Right cardiac atrium (tissue), 5 donors: ENCODE measurements around the gene FAR2. TPM values are rescaled to one million over a fixed set of nuclear protein-coding genes. Genes with fewer than 3 reads are reported as not detected.

Experiments used
- ATAC-seq, 2 donors: fragments of 200-7000 bp; cut with Tn5 transposase; one replicate each; pipeline versions ENCODE4 v1.8.0 to v1.9.1; 2020; ENCODE audit warnings: moderate library complexity in 2 of 2, mild to moderate bottlenecking in 1 of 2
- DNase-seq, 3 donors: peaks; one replicate each; pipeline ENCODE4 v3.0.0-alpha.2; 2020
- H3K27ac ChIP-seq: one replicate; pipeline ENCODE4 v1.5.1; 2013; ENCODE audit warnings: mild to moderate bottlenecking, low read length, control low read depth, moderate library complexity
- H3K27me3 ChIP-seq: one replicate; pipeline ENCODE4 v1.6.1; 2013; ENCODE audit not compliant: control insufficient read depth, insufficient read depth
- H3K4me1 ChIP-seq: one replicate; pipeline ENCODE4 v1.6.1; 2013; ENCODE audit warnings: low read length; ENCODE audit not compliant: control insufficient read depth, insufficient read depth
- H3K4me3 ChIP-seq: one replicate; pipeline ENCODE4 v1.5.1; 2013; ENCODE audit warnings: low read length, control low read depth
- H3K9me3 ChIP-seq: one replicate; pipeline ENCODE4 v1.6.1; 2013; ENCODE audit warnings: low read length; ENCODE audit not compliant: control insufficient read depth
- WGBS: extraction: QIAGEN DNeasy Blood & Tissue Kit; methylation state at CpG from one replicate; pipeline ENCODE4 v1.1.7; 2013; 5-methylcytosine and 5-hydroxymethylcytosine counted together
- intact Hi-C, 4 donors: fragments of 100-400 bp; cut with DNase I; formaldehyde crosslinking; loops; one replicate each; pipeline versions ENCODE4 v1.11.0 to v1.14.0; 2022 to 2023
- polyA plus RNA-seq: library from polyadenylated mRNA; stranded (reverse); fragments of 200-250 nt; gene quantifications from one replicate; pipeline ENCODE4 v1.2.3, GENCODE V29; 2013
- total RNA-seq, 4 donors: library from RNA; stranded (reverse); fragmentation: NEBNext Ultra II Directional; extraction: Animal tissue kit (Norgen Biotek cat#: 25700); gene quantifications; one replicate each; pipeline ENCODE4 v1.2.1, GENCODE V29; 2021
- donor health status: healthy with polysubstance abuse.
- donor health status: DM: no; HTN: yes; CAD: no.
- donor health status: DM: no; HTN: no; CAD: no.
- donor health status: DM: no; HTN: yes; CAD: no; lungs with severe emphysema.
- donor health status: DM: yes; HTN: yes; CAD: no.

Gene FAR2
- total and polyA plus RNA-seq, 5 donors: 2.5 to 9.7 (median 4.1) TPM

- DNase-seq (no peak), ATAC-seq (no peak)
- H3K9me3 ChIP-seq: no peaks in the 10 kb centered on the region
- 61% methylated on average over 4 of the region's 4 CpGs for WGBS
- no peaks in the 10 kb centered on the region for H3K4me1 ChIP-seq
- intact Hi-C loops: no loop called here
- no peaks in the 10 kb centered on the region for H3K27me3 ChIP-seq
- H3K4me3 ChIP-seq: no peak overlapping the region
- H3K27ac ChIP-seq: no peak overlapping the region
Observed at GRCh38 chr12:29309320-29309902, 160.3 kb downstream of the FAR2 start.

DNA sequence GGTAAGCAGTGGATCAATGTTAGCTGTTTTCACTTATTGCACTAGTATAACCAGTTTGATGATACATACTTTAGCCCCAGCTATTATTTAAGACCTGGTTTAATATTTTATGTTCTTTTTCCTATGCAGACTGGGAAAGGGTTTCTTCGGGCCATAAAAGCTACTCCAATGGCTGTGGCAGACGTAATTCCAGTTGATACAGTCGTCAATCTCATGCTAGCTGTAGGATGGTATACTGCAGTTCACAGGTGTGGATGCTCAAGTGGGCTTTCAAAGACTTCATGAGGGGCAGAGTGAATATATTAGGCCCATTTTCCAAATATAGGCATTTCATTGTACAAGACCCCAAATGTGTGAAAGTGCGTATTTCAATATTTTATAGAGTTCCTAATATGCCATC, 161.8 kb downstream of the FAR2 start:
- H3K27me3 ChIP-seq: no peaks in the 10 kb centered on the region
- intact Hi-C loops: loop anchor here in 1 of 4 donors (10.0 kb wide), 1 partner anchor 226 kb away; no protein-coding TSS in a partner anchor
- no peak for DNase-seq
- ATAC-seq: no peak
- H3K27ac ChIP-seq: no peak overlapping the region
- no peak overlapping the region for H3K4me3 ChIP-seq
- H3K9me3 ChIP-seq: no peaks in the 10 kb centered on the region
- H3K4me1 ChIP-seq: no peaks in the 10 kb centered on the region
- 95% methylated on average over 4 of the region's 4 CpGs for WGBS

- no peaks in the 10 kb centered on the region for H3K27me3 ChIP-seq
- H3K27ac ChIP-seq: no peak overlapping the region
- no peaks in the 10 kb centered on the region for H3K4me1 ChIP-seq
- no peak overlapping the region for H3K4me3 ChIP-seq
- WGBS: 14% methylated on average over 2 of the region's 2 CpGs
- intact Hi-C loops: loop anchor here in 1 of 4 donors (10.0 kb wide), 1 partner anchor 230 kb away; no protein-coding TSS in a partner anchor
- no peaks in the 10 kb centered on the region for H3K9me3 ChIP-seq
- no peak for ATAC-seq
- DNase-seq: peak in 2 of 3 donors; percentile 24 to 62
Observed at GRCh38 chr12:29314416-29314815, 165.3 kb downstream of the FAR2 start.

- intact Hi-C loops: loop anchor here in 1 of 4 donors (10.0 kb wide), 1 partner anchor 232 kb away; no protein-coding TSS in a partner anchor
- H3K27me3 ChIP-seq: no peaks in the 10 kb centered on the region
- peaks cover 1% of the 10 kb centered on the region for H3K4me1 ChIP-seq
- H3K9me3 ChIP-seq: no peaks in the 10 kb centered on the region
- ATAC-seq: peak; percentile 58 to 67
- peak overlapping the region; percentile 39 for H3K4me3 ChIP-seq
- peak; percentile 34 to 72 (median 64) for DNase-seq
- H3K27ac ChIP-seq: peak overlapping the region; percentile 25
- WGBS: 26% methylated on average over 4 of the region's 4 CpGs
Observed at GRCh38 chr12:29316752-29317151, 167.7 kb downstream of the FAR2 start.

GRCh38 chr12:29317556-29318363, 168.7 kb downstream of the FAR2 start:
- Histone ChIP-seq H3K27ac (peak overlapping the region; percentile 48), H3K4me1 (peaks cover 1% of the 10 kb centered on the region), H3K4me3 (peak overlapping the region; percentile 39), H3K9me3 (no peaks in the 10 kb centered on the region), H3K27me3 (no peaks in the 10 kb centered on the region)
- intact Hi-C loops: loop anchor here in 1 of 4 donors (10.0 kb wide), 1 partner anchor 233 kb away; no protein-coding TSS in a partner anchor
- DNase-seq (peak in 2 of 3 donors; percentile 49 to 77), ATAC-seq (peak; percentile 97)
- 18% methylated on average over 8 of the region's 8 CpGs for WGBS

GRCh38 chr12:29320295-29321085, 171.4 kb downstream of the FAR2 start:
- no peak overlapping the region for H3K4me3 ChIP-seq
- 83% methylated on average over 2 of the region's 2 CpGs for WGBS

DNA sequence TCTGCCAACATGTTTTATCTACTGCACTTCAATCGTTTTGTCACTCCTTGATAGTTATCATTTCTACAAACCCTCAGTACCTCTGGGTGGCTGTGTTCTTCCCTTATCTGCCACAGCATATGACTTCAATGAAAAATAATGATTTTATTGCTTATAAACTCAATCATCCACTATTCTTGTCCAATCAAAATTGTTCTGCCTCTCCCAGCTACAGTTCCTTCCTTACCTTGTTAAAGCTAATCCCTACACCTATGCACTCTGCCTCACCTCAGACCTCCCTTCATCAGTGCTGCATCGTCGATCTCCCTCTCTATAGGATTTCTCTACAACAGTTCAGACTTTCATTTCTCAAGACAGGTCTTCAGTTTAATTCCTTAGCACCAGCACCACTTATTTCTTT, 173.1 kb downstream of the FAR2 start:
- H3K27ac ChIP-seq: no peak overlapping the region
- H3K4me1 ChIP-seq: peaks cover 1% of the 10 kb centered on the region
- no peak for DNase-seq
- intact Hi-C loops: no loop called here
- whole genome bisulfite sequencing: 89% methylated on average over 3 of the region's 3 CpGs
- ATAC-seq: no peak
- no peak overlapping the region for H3K4me3 ChIP-seq
- no peaks in the 10 kb centered on the region for H3K9me3 ChIP-seq
- no peaks in the 10 kb centered on the region for H3K27me3 ChIP-seq

More at GRCh38 chr12:29320295-29321085, 171.4 kb downstream of the FAR2 start:
- Histone ChIP-seq H3K27me3 (no peaks in the 10 kb centered on the region), H3K27ac (no peak overlapping the region), H3K9me3 (no peaks in the 10 kb centered on the region), H3K4me1 (peaks cover 1% of the 10 kb centered on the region)
- intact Hi-C loops: no loop called here
- DNase-seq (no peak), ATAC-seq (no peak)

- 99% methylated on average over 1 of the region's 1 CpG for WGBS
- Histone ChIP-seq H3K4me3 (no peak overlapping the region), H3K9me3 (no peaks in the 10 kb centered on the region), H3K27ac (no peak overlapping the region), H3K4me1 (no peaks in the 10 kb centered on the region), H3K27me3 (no peaks in the 10 kb centered on the region)
- intact Hi-C loops: no loop called here
- no peak for DNase-seq
- ATAC-seq: no peak
Observed at GRCh38 chr12:29329411-29329810, 180.3 kb downstream of the FAR2 start.

DNA sequence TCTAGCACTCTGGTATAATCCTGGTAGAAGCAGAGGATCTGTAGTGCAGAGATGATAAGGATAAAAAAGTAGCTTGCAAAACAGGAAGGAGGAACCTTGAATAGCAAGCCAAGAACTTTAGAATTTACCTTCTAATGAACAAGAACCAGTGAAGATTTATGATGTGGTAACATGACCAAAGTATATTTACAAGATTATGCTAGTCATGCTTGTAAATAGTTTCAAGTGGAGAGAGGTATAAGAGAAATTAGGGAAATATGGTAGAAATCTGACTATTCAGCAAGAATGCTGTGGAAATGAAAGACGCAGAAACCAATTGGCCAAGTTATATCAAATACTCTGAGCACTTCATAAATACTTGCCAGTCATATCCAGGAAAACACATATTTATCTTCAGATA, 184.1 kb downstream of the FAR2 start:
- DNase-seq: no peak
- Histone ChIP-seq H3K27ac (no peak overlapping the region), H3K27me3 (no peaks in the 10 kb centered on the region), H3K9me3 (no peaks in the 10 kb centered on the region), H3K4me1 (no peaks in the 10 kb centered on the region), H3K4me3 (no peak overlapping the region)
- intact Hi-C loops: no loop called here
- no peak for ATAC-seq
- 0% methylated on average over 1 of the region's 1 CpG for WGBS

DNA sequence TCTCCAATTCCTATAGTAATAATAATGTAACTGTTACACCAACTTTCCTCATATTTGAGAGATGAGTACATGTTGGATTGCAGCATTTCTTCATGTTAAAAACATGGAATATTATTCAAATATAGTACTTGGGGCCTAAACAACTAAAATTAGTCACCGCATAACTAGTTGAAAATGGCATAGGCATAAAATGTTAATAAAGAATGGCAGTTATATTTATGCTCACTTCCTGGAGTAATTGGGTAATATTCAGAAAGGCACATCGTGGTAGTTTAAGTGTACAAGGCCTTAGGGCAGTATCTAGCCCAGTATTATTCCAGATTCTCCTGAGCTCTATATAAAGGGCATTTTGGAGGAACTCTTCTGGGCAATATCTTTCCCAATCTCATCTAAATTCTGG, 185.9 kb downstream of the FAR2 start:
- intact Hi-C loops: no loop called here

DNA sequence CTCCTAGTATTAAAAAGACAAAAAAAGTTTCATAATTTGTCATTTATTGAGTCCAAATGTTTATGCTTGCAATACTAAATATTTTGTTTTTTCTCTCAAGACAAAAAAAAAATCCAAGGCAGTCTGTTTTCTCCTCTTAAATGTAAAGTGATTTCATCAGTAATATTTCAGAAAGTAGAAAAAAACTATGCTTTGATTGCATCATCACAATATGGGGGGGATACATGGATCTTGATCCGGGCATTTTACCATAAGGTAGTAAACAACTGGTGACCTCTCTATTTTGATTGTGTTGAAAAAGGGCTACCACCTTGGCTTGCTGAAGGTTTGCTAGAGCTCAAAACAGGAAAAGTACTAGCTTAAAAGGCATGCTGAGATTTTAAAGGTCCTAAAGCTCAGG, 188.2 kb downstream of the FAR2 start:
- 91% methylated on average over 1 of the region's 1 CpG for WGBS
- Histone ChIP-seq H3K27me3 (no peaks in the 10 kb centered on the region), H3K27ac (no peak overlapping the region), H3K4me1 (no peaks in the 10 kb centered on the region), H3K4me3 (no peak overlapping the region), H3K9me3 (no peaks in the 10 kb centered on the region)
- intact Hi-C loops: no loop called here
- ATAC-seq: no peak
- DNase-seq: no peak

More for the DNA sequence above, 185.9 kb downstream of the FAR2 start:
- DNase-seq (no peak), ATAC-seq (no peak)
- Histone ChIP-seq H3K9me3 (no peaks in the 10 kb centered on the region), H3K4me3 (no peak overlapping the region), H3K27ac (no peak overlapping the region), H3K4me1 (no peaks in the 10 kb centered on the region), H3K27me3 (no peaks in the 10 kb centered on the region)
- 94% methylated on average over 2 of the region's 2 CpGs for WGBS
